ENCODE measurements around the gene PIP5K1B.

DNA sequence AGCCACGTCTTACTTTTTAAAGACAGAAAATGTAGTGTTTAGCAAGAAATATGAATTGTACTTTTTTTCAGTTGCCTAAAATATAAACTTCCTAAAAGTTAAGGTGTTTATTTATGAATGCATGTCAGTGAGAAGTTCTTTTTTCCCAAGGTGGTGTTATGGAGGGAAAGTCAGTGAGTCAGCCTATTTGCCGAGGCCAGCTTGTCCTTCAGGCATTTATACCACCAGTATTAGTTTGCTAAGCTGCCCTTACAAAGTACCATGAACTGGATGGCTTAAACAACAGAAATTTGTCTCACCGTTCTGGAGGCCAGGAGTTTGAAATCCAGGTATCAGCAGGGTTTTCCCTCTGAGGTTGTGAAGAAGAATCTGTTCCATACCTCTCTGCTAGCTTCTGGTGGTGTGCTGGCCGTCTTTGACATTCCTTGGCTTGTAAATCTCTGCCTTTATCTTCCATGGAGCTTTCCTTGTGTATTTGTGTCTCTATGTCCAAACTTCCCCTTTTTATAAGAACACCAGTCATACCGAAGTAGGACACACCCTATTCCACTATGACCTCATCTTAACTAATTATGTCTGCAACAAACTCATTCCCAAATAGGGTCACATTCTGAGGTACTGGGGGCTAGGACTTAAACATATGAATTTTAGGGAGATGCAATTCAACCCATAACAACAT lies 270.5 kb downstream of the PIP5K1B start:
- TF ChIP-seq, protein P1, sequence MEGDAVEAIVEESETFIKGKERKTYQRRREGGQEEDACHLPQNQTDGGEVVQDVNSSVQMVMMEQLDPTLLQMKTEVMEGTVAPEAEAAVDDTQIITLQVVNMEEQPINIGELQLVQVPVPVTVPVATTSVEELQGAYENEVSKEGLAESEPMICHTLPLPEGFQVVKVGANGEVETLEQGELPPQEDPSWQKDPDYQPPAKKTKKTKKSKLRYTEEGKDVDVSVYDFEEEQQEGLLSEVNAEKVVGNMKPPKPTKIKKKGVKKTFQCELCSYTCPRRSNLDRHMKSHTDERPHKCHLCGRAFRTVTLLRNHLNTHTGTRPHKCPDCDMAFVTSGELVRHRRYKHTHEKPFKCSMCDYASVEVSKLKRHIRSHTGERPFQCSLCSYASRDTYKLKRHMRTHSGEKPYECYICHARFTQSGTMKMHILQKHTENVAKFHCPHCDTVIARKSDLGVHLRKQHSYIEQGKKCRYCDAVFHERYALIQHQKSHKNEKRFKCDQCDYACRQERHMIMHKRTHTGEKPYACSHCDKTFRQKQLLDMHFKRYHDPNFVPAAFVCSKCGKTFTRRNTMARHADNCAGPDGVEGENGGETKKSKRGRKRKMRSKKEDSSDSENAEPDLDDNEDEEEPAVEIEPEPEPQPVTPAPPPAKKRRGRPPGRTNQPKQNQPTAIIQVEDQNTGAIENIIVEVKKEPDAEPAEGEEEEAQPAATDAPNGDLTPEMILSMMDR (conservative IDR thresholded peaks at IDR 0.05 in 1 of 2, IDR thresholded peaks at IDR 0.05 in 1 of 2; ENCODE audit: low read depth in 1 of 2, low read length in 2 of 2) = no peak
- no peak for TF ChIP-seq EZH2 (IDR thresholded peaks at IDR 0.05; ENCODE audit: low read length, missing control alignments)

All from fibroblast of lung (primary cell).